HG02943 (cell line): ENCODE measurements around the gene FBXL22.
A peak's percentile ranks its signal among the peaks of the same experiment; 100 is the strongest.
"Not testable (repeated sequence)": the region's sequence is repeated elsewhere in the genome, so short reads cannot be mapped to it uniquely, and the experiment has no call there.

Experiments
- ATAC-seq: cut with Tn5 transposase; IDR thresholded peaks from one replicate; pipeline ENCODE4 v1.9.1; 2021; ENCODE audit warnings: mild to moderate bottlenecking, low read depth, moderate library complexity; ENCODE audit not compliant: unreplicated experiment

The FBXL22 gene

GRCh38 chr15:63610209-63610841 lies 13.1 kb downstream of the FBXL22 start:
- ATAC-seq, result peak; percentile 52

- ATAC-seq, result no peak
Measured at GRCh38 chr15:63611177-63611576, 14.0 kb downstream of the FBXL22 start.

GRCh38 chr15:63612300-63612699 lies 15.1 kb downstream of the FBXL22 start:
- no peak for ATAC-seq

- no peak for ATAC-seq
Measured at GRCh38 chr15:63615935-63616334, 18.7 kb downstream of the FBXL22 start.

- not testable (repeated sequence) for ATAC-seq
Measured at GRCh38 chr15:63617147-63617546, 20.0 kb downstream of the FBXL22 start.

- not testable (repeated sequence) for ATAC-seq
Measured at GRCh38 chr15:63617627-63618026, 20.4 kb downstream of the FBXL22 start.

GRCh38 chr15:63620760-63621159 lies 23.6 kb downstream of the FBXL22 start:
- ATAC-seq, result not testable (repeated sequence)

- no peak for ATAC-seq
Measured at GRCh38 chr15:63623232-63623969, 26.2 kb downstream of the FBXL22 start.

- no peak for ATAC-seq
Measured at GRCh38 chr15:63626955-63627354, 29.8 kb downstream of the FBXL22 start.

GRCh38 chr15:63628123-63628822 lies 31.1 kb downstream of the FBXL22 start:
- ATAC-seq, result no peak

GRCh38 chr15:63630036-63630751 lies 33.0 kb downstream of the FBXL22 start:
- ATAC-seq, result no peak

GRCh38 chr15:63633312-63633711 lies 36.1 kb downstream of the FBXL22 start:
- no peak for ATAC-seq

- ATAC-seq, result no peak
Measured at GRCh38 chr15:63634154-63634553, 37.0 kb downstream of the FBXL22 start.

GRCh38 chr15:63636518-63637061 lies 39.4 kb downstream of the FBXL22 start:
- no peak for ATAC-seq

- ATAC-seq, result no peak
Measured at GRCh38 chr15:63638839-63639238, 41.7 kb downstream of the FBXL22 start.

GRCh38 chr15:63640146-63640545 lies 43.0 kb downstream of the FBXL22 start:
- no peak for ATAC-seq
